SJCRH30 (cell line): ENCODE data around the gene HIBADH. TPM values are rescaled to one million over a fixed set of nuclear protein-coding genes. Genes with fewer than 3 reads are reported as not detected.
A peak's percentile ranks its signal among the peaks of the same experiment; 100 is the strongest.
"Not testable (repeated sequence)": the region's sequence is repeated elsewhere in the genome, so short reads cannot be mapped to it uniquely, and the experiment has no call there.

Experiments
- DNase-seq, 2 experiments: peaks; one replicate each; pipeline ENCODE4 v3.0.0-alpha.2; 2015 to 2020
- H3K27ac ChIP-seq: fragments of 250-450 bp; sonication (Bioruptor Pico); 2 replicates; pipeline ENCODE4 v1.5.1; 2020; ENCODE audit warnings: mild to moderate bottlenecking, moderate library complexity
- H3K27me3 ChIP-seq: fragments of 250-450 bp; sonication (Bioruptor Pico); 2 replicates; pipeline ENCODE4 v1.5.1; 2020; ENCODE audit warnings: mild to moderate bottlenecking, moderate library complexity
- H3K36me3 ChIP-seq: fragments of 250-450 bp; sonication (Bioruptor Pico); 2 replicates; pipeline ENCODE4 v1.5.1; 2020; ENCODE audit warnings: mild to moderate bottlenecking, moderate library complexity
- H3K4me1 ChIP-seq: fragments of 250-450 bp; sonication (Bioruptor Pico); 2 replicates; pipeline ENCODE4 v1.5.1; 2020; ENCODE audit warnings: mild to moderate bottlenecking, moderate library complexity
- H3K4me3 ChIP-seq: fragments of 250-450 bp; sonication (Bioruptor Pico); 2 replicates; pipeline ENCODE4 v1.5.1; 2020; ENCODE audit warnings: mild to moderate bottlenecking, moderate library complexity
- H3K9me3 ChIP-seq: fragments of 250-450 bp; sonication (Bioruptor Pico); replicated peaks from 2 replicates; pipeline ENCODE4 v1.5.1; 2020; ENCODE audit warnings: mild to moderate bottlenecking, moderate library complexity
- total RNA-seq: library from RNA; depleted of rRNA; stranded (reverse); fragments of >200 nt; shearing (Covaris generic); gene quantifications from 2 replicates; pipeline ENCODE4 v1.2.3, GENCODE V29; 2014

HIBADH gene
- total RNA-seq, 1 experiment from 2014 or later = 41.6 TPM

GRCh38 chr7:27661811-27662489, 733 bp downstream of the HIBADH start:
- peak overlapping the region; percentile 88 for H3K4me3 ChIP-seq
- H3K27me3 ChIP-seq = no peaks in the 10 kb centered on the region
- peak overlapping the region; percentile 80 for H3K27ac ChIP-seq
- H3K36me3 ChIP-seq = no peaks in the 10 kb centered on the region
- DNase-seq = peak in 1 of 2 experiments; percentile 47
- H3K4me1 ChIP-seq = no peaks in the 10 kb centered on the region
- H3K9me3 ChIP-seq = no peaks in the 10 kb centered on the region

GRCh38 chr7:27656724-27657123, 6.0 kb downstream of the HIBADH start:
- H3K9me3 ChIP-seq = no peaks in the 10 kb centered on the region
- H3K4me3 ChIP-seq = no peak overlapping the region
- peaks cover 3% of the 10 kb centered on the region for H3K36me3 ChIP-seq
- no peaks in the 10 kb centered on the region for H3K27me3 ChIP-seq
- no peak for DNase-seq
- H3K27ac ChIP-seq = no peak overlapping the region
- peaks cover under 1% of the 10 kb centered on the region; the same call in 1 of the 2 replicates for H3K4me1 ChIP-seq

DNA sequence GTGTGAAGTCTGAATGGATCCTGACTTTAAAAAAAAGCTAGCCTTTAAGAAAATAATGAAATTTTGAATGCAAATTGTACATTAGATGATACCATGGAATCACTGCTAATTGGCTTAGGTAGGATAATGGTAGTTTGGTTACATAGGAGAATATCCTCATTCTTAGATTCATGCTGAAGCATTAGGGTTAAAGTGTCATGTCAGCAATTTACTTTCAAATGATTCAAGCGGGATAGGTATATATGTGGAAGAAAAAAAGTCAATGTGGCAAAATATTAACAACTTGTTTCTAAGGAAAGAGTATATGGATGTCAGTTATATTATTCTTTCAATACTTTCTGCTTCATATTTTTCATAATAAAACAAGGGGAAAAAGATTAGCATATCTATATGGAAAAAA, 7.5 kb downstream of the HIBADH start:
- DNase-seq = no peak
- H3K4me3 ChIP-seq = no peak overlapping the region
- peaks cover 5% of the 10 kb centered on the region; the same call in 1 of the 2 replicates for H3K4me1 ChIP-seq
- H3K36me3 ChIP-seq = peaks cover 3% of the 10 kb centered on the region
- H3K27me3 ChIP-seq = no peaks in the 10 kb centered on the region
- H3K27ac ChIP-seq = no peak overlapping the region
- no peaks in the 10 kb centered on the region for H3K9me3 ChIP-seq

- peaks cover 5% of the 10 kb centered on the region; the same call in 1 of the 2 replicates for H3K4me1 ChIP-seq
- no peak overlapping the region for H3K27ac ChIP-seq
- no peaks in the 10 kb centered on the region for H3K27me3 ChIP-seq
- no peaks in the 10 kb centered on the region for H3K9me3 ChIP-seq
- no peak for DNase-seq
- H3K36me3 ChIP-seq = peaks cover 10% of the 10 kb centered on the region
- no peak overlapping the region for H3K4me3 ChIP-seq
These were observed 10.2 kb downstream of the HIBADH start for GRCh38 chr7:27652518-27652917.

DNA sequence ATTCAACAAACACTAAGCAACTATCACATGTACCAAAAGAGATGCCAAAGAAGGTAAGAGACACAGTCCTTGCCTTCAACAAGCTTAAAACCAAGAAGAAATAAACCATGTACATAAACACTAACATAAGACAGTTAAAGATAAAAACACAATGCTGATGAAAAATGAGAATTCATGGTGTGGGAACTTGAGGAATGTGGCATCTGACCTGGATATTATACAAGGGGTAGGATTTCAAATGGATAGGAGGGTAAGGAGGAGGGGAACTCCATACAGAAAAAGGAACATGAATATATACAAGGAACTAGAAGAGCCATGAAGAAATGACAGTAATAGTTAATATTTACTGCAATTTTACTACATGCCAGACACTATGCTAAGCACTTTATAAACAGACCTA, 11.0 kb downstream of the HIBADH start:
- no peaks in the 10 kb centered on the region for H3K27me3 ChIP-seq
- H3K9me3 ChIP-seq = no peaks in the 10 kb centered on the region
- DNase-seq = no peak
- no peak overlapping the region for H3K27ac ChIP-seq
- H3K36me3 ChIP-seq = peaks cover 14% of the 10 kb centered on the region
- H3K4me1 ChIP-seq = peaks cover 5% of the 10 kb centered on the region; the same call in 1 of the 2 replicates
- H3K4me3 ChIP-seq = no peak overlapping the region

GRCh38 chr7:27650283-27650682, 12.4 kb downstream of the HIBADH start:
- Histone ChIP-seq H3K27me3 (no peaks in the 10 kb centered on the region), H3K4me3 (no peak overlapping the region), H3K36me3 (peaks cover 13% of the 10 kb centered on the region), H3K27ac (no peak overlapping the region), H3K4me1 (peaks cover 5% of the 10 kb centered on the region; the same call in 1 of the 2 replicates), H3K9me3 (no peaks in the 10 kb centered on the region)
- DNase-seq = no peak

GRCh38 chr7:27647489-27647888, 15.2 kb downstream of the HIBADH start:
- H3K9me3 ChIP-seq = 0 out of 2 replicates have a peak, but pooled peaks cover 3% of the 10 kb centered on the region
- H3K4me1 ChIP-seq = peaks cover 8% of the 10 kb centered on the region
- H3K27ac ChIP-seq = no peak overlapping the region
- H3K27me3 ChIP-seq = no peaks in the 10 kb centered on the region
- no peak overlapping the region for H3K4me3 ChIP-seq
- peaks cover 11% of the 10 kb centered on the region for H3K36me3 ChIP-seq
- no peak for DNase-seq

GRCh38 chr7:27647046-27647445, 15.6 kb downstream of the HIBADH start:
- no peak overlapping the region for H3K27ac ChIP-seq
- DNase-seq = no peak
- peaks cover 10% of the 10 kb centered on the region for H3K4me1 ChIP-seq
- H3K4me3 ChIP-seq = no peak overlapping the region
- 0 out of 2 replicates have a peak, but pooled peaks cover 3% of the 10 kb centered on the region for H3K9me3 ChIP-seq
- H3K27me3 ChIP-seq = no peaks in the 10 kb centered on the region
- H3K36me3 ChIP-seq = peaks cover 11% of the 10 kb centered on the region

GRCh38 chr7:27642271-27642670, 20.4 kb downstream of the HIBADH start:
- Histone ChIP-seq H3K4me1 (peaks cover 23% of the 10 kb centered on the region), H3K4me3 (no peak overlapping the region), H3K9me3 (0 out of 2 replicates have a peak, but pooled peaks cover 3% of the 10 kb centered on the region), H3K36me3 (peaks cover 3% of the 10 kb centered on the region; the same call in 1 of the 2 replicates), H3K27me3 (no peaks in the 10 kb centered on the region), H3K27ac (no peak overlapping the region)
- no peak for DNase-seq

DNA sequence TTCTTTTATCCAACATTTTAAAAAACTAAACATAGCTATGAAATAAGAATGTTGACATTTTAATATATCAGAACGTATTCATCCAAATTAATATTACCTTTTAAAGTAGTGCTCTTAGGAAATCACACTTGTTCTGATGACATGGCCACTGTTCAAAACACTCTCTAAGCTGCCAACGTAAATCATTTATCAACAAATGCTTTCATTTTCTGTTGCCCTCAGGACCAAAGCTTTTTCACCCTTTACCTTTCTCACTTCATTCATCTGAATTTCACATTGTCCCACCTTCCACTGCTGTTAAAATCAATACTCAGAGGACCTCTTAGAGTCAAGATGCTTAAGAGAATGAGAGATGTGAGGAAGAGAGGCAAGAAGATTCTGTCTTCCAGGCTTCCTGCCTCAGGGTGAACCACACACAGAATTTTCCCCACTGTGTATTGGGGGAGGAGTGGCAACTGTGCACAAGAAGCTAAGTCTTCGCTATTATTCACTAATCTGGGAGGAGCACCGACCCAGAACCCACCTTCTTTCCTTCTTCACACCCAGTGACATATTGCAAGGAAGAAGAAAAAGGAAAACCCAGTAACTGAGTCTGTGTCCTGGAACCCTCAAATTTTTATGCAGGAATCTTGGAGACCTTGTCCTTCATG, 21.0 kb downstream of the HIBADH start:
- peak in 1 of 2 experiments; percentile 37 for DNase-seq
- peak overlapping the region; percentile 3; the same call in 1 of the 2 replicates for H3K4me3 ChIP-seq

GRCh38 chr7:27640884-27641574, 21.7 kb downstream of the HIBADH start:
- DNase-seq = peak; percentile 75 to 83
- H3K27ac ChIP-seq = peak overlapping the region; percentile 31
- H3K9me3 ChIP-seq = 0 out of 2 replicates have a peak, but pooled peaks cover 3% of the 10 kb centered on the region
- H3K36me3 ChIP-seq = peaks cover 4% of the 10 kb centered on the region; the same call in 1 of the 2 replicates
- H3K4me1 ChIP-seq = peaks cover 23% of the 10 kb centered on the region
- H3K4me3 ChIP-seq = peak overlapping the region; percentile 3; the same call in 1 of the 2 replicates
- no peaks in the 10 kb centered on the region for H3K27me3 ChIP-seq

More for the DNA sequence above, 21.0 kb downstream of the HIBADH start:
- H3K4me1 ChIP-seq = peaks cover 23% of the 10 kb centered on the region
- H3K9me3 ChIP-seq = 0 out of 2 replicates have a peak, but pooled peaks cover 3% of the 10 kb centered on the region
- no peaks in the 10 kb centered on the region for H3K27me3 ChIP-seq
- peak overlapping the region; percentile 31 for H3K27ac ChIP-seq
- H3K36me3 ChIP-seq = no peaks in the 10 kb centered on the region

DNA sequence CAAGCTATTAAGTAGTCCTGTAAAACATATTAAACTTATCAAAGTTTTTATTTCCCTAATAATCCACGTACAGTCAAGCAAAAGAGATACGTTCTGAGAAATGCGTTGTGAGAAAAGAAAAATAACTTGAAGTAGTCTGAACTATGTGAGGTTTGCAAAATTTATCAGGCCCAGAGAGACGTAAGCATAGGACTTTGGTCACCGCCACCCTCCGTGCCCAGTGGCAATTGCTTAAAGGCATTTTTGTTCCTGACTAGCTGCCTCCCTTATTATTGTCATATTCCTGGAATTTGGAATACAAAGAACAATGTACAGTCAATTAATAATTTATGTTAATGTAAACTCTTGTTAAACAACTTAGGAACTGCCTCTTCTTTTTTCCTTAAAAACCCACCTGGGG, 22.8 kb downstream of the HIBADH start:
- peaks cover 23% of the 10 kb centered on the region for H3K4me1 ChIP-seq
- H3K4me3 ChIP-seq = no peak overlapping the region
- no peaks in the 10 kb centered on the region for H3K27me3 ChIP-seq
- DNase-seq = no peak
- 0 out of 2 replicates have a peak, but pooled peaks cover 1% of the 10 kb centered on the region for H3K9me3 ChIP-seq
- no peak overlapping the region for H3K27ac ChIP-seq
- H3K36me3 ChIP-seq = peaks cover 5% of the 10 kb centered on the region; the same call in 1 of the 2 replicates

DNA sequence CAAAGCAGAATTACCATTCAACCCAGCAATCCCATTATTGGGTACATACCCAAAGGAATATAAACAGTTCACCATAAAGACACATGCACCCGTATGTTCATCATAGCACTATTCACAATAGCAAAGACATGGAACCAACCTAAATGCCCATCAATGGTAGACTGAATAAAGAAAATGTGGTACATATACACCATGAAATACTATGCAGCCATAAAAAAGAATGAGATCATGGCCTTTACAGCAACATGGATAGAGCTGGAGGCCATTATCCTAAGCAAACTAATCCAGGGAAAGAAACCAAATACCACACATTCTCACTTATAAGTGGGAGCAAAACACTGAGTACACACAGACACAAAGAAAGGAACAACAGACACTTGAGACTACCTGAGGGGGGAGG, 23.6 kb downstream of the HIBADH start:
- H3K36me3 ChIP-seq = peaks cover 11% of the 10 kb centered on the region; the same call in 1 of the 2 replicates
- not testable (repeated sequence) for DNase-seq, H3K27ac ChIP-seq, H3K4me3 ChIP-seq, H3K9me3 ChIP-seq, H3K27me3 ChIP-seq
- peaks cover 23% of the 10 kb centered on the region for H3K4me1 ChIP-seq

DNA sequence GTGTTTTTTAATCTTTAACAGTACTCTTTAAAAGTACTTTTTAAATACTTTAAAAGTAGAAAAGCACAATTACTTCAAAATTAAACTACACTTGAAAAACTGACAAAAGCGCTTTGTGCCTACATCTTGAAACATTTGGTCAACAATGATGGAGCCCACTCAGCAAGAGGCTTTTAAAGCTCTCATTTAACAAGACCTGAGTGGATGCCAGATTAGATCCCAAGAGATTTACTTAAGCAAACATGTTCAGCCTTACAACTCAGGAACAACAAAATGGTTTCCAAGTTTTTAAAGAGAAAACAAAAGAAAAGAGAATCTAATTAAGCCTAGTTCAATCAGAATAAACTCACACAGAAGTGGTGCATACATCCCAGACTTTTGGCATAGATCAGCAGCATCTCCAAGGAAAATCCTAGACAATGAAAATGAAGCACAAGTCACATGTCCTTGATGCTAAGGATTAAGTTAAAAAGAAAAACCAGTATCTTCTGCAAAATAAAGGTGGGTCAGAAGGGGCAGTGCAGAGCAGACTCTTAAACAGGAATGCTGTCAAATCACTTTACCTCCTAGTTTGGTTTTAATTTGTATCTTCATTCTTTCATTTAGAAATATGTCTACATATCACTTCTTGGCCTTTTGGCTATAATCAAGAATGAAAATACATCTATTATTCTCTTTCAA, 26.2 kb downstream of the HIBADH start:
- H3K27me3 ChIP-seq = no peaks in the 10 kb centered on the region
- no peak overlapping the region for H3K4me3 ChIP-seq
- peaks cover 11% of the 10 kb centered on the region for H3K4me1 ChIP-seq
- no peak overlapping the region for H3K27ac ChIP-seq
- no peak for DNase-seq
- H3K9me3 ChIP-seq = no peaks in the 10 kb centered on the region
- peaks cover 18% of the 10 kb centered on the region for H3K36me3 ChIP-seq
